K562 (cell line): Measurements from ENCODE around the gene ISLR2. TPM values are rescaled to one million over a fixed set of nuclear protein-coding genes. Genes with fewer than 3 reads are reported as not detected.

ENCODE experiments used
- ATAC-seq: fragments of 200-7000 bp; cut with Tn5 transposase; 3 replicates; pipeline ENCODE4 v1.9.1; 2020; ENCODE audit warnings: moderate library complexity
- BruUV-seq: library from RNA; stranded (reverse); fragments of 400-500 nt; replicated peaks from 2 replicates; lab custom pipeline; 2021; lab: Mats Ljungman, UMichigan
- CTCF ChIA-PET: fragments of 300-600 bp; formaldehyde crosslinking; extraction: SDS; loops from one replicate; lab custom pipeline; 2021; ENCODE audit warnings: low intra/inter-chr PET ratio; lab: Yijun Ruan, JAX
- POLR2A ChIA-PET: fragments of 300-600, 350-650 bp; sonication (Branson Sonifier 250); formaldehyde crosslinking; extraction: SDS; loops from one replicate; lab custom pipeline; 2021; ENCODE audit warnings: antibody characterized with exemption, inconsistent platforms; lab: Yijun Ruan, JAX
- DNase-seq, 4 experiments: peaks; one replicate each; pipeline versions ENCODE4 v3.0.0 to v3.0.0-alpha.2; 2011 to 2018; ENCODE audit warnings: low spot score in 3 of 4, mixed read lengths in 3 of 4; ENCODE audit errors: extremely low read depth in 1 of 4
- FAIRE-seq: peaks from 2 replicates; lab custom pipeline; 2011; peaks lifted over from hg19 to GRCh38; lab: Jason Lieb, UNC
- H2AFZ ChIP-seq: 2 replicates; pipeline ENCODE4 v1.6.0; 2011; ENCODE audit warnings: low read depth, low read length, control low read depth, inconsistent platforms
- H3K27ac ChIP-seq: fragments of 200-600 bp; 3 replicates; pipeline ENCODE4 v1.8.0; 2011; ENCODE audit warnings: low read depth, mild to moderate bottlenecking, control low read depth, inconsistent platforms, low read length, moderate library complexity, mixed read lengths; ENCODE audit errors: extremely low read depth
- H3K27me3 ChIP-seq, 2 experiments: fragments of 300-600 bp in 1 of 2; 2 replicates in 1 of 2; 3 replicates in 1 of 2; pipeline versions ENCODE4 v1.6.0 to v1.8.0; 2011; ENCODE audit warnings: inconsistent platforms in 2 of 2, low read length in 2 of 2, mild to moderate bottlenecking in 1 of 2, mixed read lengths in 1 of 2, moderate library complexity in 1 of 2; ENCODE audit not compliant: control insufficient read depth in 2 of 2, insufficient read depth in 2 of 2
- H3K36me3 ChIP-seq: fragments of 300-600 bp; 3 replicates; pipeline ENCODE4 v1.8.0; 2011; ENCODE audit warnings: mild to moderate bottlenecking, low read length, inconsistent platforms; ENCODE audit not compliant: control insufficient read depth, insufficient read depth
- H3K4me1 ChIP-seq, 2 experiments: fragments of 200-600 bp in 1 of 2; replicated peaks in 1 of 2; 2 replicates in 1 of 2; 3 replicates in 1 of 2; pipeline versions ENCODE4 v1.5.1 to v1.8.0; 2011; ENCODE audit warnings: inconsistent platforms in 2 of 2, low read length in 2 of 2, mild to moderate bottlenecking in 1 of 2, mixed read lengths in 1 of 2, moderate library complexity in 1 of 2; ENCODE audit not compliant: control insufficient read depth in 2 of 2, insufficient read depth in 2 of 2
- H3K4me2 ChIP-seq: 2 replicates; pipeline ENCODE4 v1.6.1; 2011; ENCODE audit warnings: low read length, control low read depth, inconsistent platforms, mixed read lengths; ENCODE audit not compliant: insufficient read depth
- H3K4me3 ChIP-seq: fragments of 200-600 bp; sonication (generic), shearing (Covaris generic); 2 replicates; pipeline ENCODE4 v1.5.1; 2016; ENCODE audit warnings: control low read depth, inconsistent platforms
- H3K79me2 ChIP-seq: fragments of 200-600 bp; 3 replicates; pipeline ENCODE4 v1.8.0; 2011; ENCODE audit warnings: low read length, inconsistent platforms; ENCODE audit not compliant: control insufficient read depth, insufficient read depth
- H3K9ac ChIP-seq, 2 experiments: 2 replicates each; pipeline versions ENCODE4 v1.6.0 to v1.6.1; 2011; ENCODE audit warnings: low read depth in 2 of 2, low read length in 2 of 2, control low read depth in 1 of 2, inconsistent platforms in 1 of 2, mild to moderate bottlenecking in 1 of 2, mixed read lengths in 1 of 2; ENCODE audit not compliant: insufficient read depth in 1 of 2
- H3K9me1 ChIP-seq: one replicate; pipeline ENCODE4 v1.6.0; 2011; ENCODE audit warnings: inconsistent platforms, mild to moderate bottlenecking, low read length, moderate library complexity; ENCODE audit not compliant: control insufficient read depth, insufficient read depth
- H3K9me3 ChIP-seq: replicated peaks from 2 replicates; pipeline ENCODE4 v1.5.1; 2011; ENCODE audit warnings: low read depth, low read length, inconsistent platforms; ENCODE audit not compliant: control insufficient read depth, insufficient read depth
- H4K20me1 ChIP-seq: replicated peaks from 2 replicates; pipeline ENCODE4 v1.6.1; 2011; ENCODE audit warnings: low read length, inconsistent platforms, mixed read lengths; ENCODE audit not compliant: control insufficient read depth, insufficient read depth
- DDX20 ChIP-seq: fragments of 450-650 bp; IDR thresholded peaks from 2 replicates; pipeline ENCODE4 v1.6.1; 2016; ENCODE audit warnings: missing genetic modification characterization, low read depth, mild to moderate bottlenecking, missing compliant biosample characterization, moderate library complexity
- L3MBTL2 ChIP-seq: fragments of 450-650 bp; IDR thresholded peaks from 2 replicates; pipeline ENCODE4 v1.6.1; 2016; ENCODE audit warnings: mild to moderate bottlenecking, moderate library complexity
- PHTF2 ChIP-seq: fragments of 250-450 bp; sonication (Bioruptor Pico); IDR thresholded peaks from 2 replicates; pipeline ENCODE4 v1.5.0; 2021; ENCODE audit warnings: mild to moderate bottlenecking
- RBM15 ChIP-seq: fragments of 200-400 bp; formaldehyde crosslinking; IDR thresholded peaks from 2 replicates; pipeline ENCODE4 v1.6.1; 2018; ENCODE audit warnings: mild to moderate bottlenecking, low read length, moderate library complexity; ENCODE audit not compliant: insufficient read depth
- TAF1 ChIP-seq: IDR thresholded peaks from 2 replicates; pipeline ENCODE4 v1.6.1; 2011; ENCODE audit warnings: mild to moderate bottlenecking, low read length, moderate library complexity; ENCODE audit not compliant: insufficient read depth, control insufficient read depth, severe bottlenecking; ENCODE audit errors: extremely low read depth
- XRCC3 ChIP-seq: fragments of 450-650 bp; IDR thresholded peaks from 2 replicates; pipeline ENCODE4 v1.6.1; 2017; ENCODE audit warnings: mild to moderate bottlenecking, moderate library complexity
- WGBS: fragments of 100-300 bp; shearing (Covaris generic); methylation state at CpG from one replicate; pipeline ENCODE4 v1.1.6; 2016; ENCODE audit warnings: low coverage, mixed read lengths; ENCODE audit not compliant: insufficient coverage; ENCODE audit errors: missing lambda C conversion rate; 5-methylcytosine and 5-hydroxymethylcytosine counted together
- in situ Hi-C: fragments of 300-500 bp; cut with MboI; formaldehyde crosslinking; loops from 4 replicates; pipeline ENCODE4 v1.15.0; 2018; ENCODE audit warnings: inconsistent platforms, mixed read lengths
- intact Hi-C: fragments of 100-400 bp; cut with micrococcal nuclease; formaldehyde crosslinking; loops from 2 replicates; pipeline ENCODE4 v1.14.2; 2022
- polyA plus RNA-seq, 8 experiments: library from polyadenylated mRNA; depleted of rRNA in 4 of 8; stranded (reverse) in 5 of 8; unstranded in 3 of 8; fragments of >200 nt; fragmentation: Nextera tagmentation in 2 of 8; fragmentation: Illumina TruSeq in 1 of 8; extraction: Ambion mirVana in 2 of 8; extraction: Trizol in 1 of 8; gene quantifications; 2 replicates each; pipeline versions ENCODE4 v1.2.1 to v1.2.3, GENCODE V29; 2011 to 2014; ENCODE audit warnings: inconsistent platforms in 1 of 8, missing spikeins in 1 of 8
- total RNA-seq, 7 experiments: library from RNA; depleted of rRNA in 6 of 7; stranded (reverse); fragments of >200 nt in 6 of 7; fragmentation: Illumina TruSeq in 2 of 7; extraction: Trizol in 2 of 7; gene quantifications; 2 replicates each; pipeline versions ENCODE4 v1.2.1 to v1.2.3, GENCODE V29; 2011 to 2021; ENCODE audit warnings: low replicate concordance in 1 of 7
- TF ChIP-seq, protein P1 (sequence below): IDR thresholded peaks from 2 replicates; pipeline ENCODE4 v1.6.1; 2016; ENCODE audit warnings: missing genetic modification characterization, missing compliant biosample characterization

The ISLR2 gene
- total and polyA plus RNA-seq, 9 of the 15 experiments (the other 6 are each of a cell fraction or from before 2014, with no cell fraction given) = not detected

DNA sequence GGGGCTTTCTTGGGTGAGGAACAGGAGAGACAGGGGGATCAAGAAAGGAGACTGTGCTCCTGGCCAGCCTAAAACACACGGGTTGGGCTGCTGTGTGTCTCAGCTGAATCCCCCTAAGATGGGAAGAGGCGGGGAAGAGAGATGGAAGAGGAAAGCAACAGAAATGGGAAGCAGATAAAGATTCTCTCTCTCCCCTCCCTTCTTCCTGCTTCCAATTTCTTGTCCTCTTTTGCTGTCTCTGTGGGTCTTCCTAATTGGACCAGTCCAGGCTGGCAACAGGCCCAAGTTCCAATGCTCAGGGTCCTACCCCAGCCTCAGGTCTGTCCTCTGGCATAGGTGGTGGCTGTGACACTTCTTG is 7.1 kb downstream of the ISLR2 start:
- intact Hi-C loops = no loop called here
- no peak overlapping the region for H2AFZ ChIP-seq
- no peak for FAIRE-seq
- no peaks in the 10 kb centered on the region for H3K9me3 ChIP-seq
- POLR2A ChIA-PET = interaction anchor here (0.8 kb wide), 1 partner anchor 16 kb away, joined by 4 read pairs; no protein-coding TSS in a partner anchor
- TF ChIP-seq PHTF2 (CRISPR knock-in tag) (no peak), RBM15 (no peak), TAF1 (no peak), DDX20 (tag) (no peak), XRCC3 (no peak), L3MBTL2 (no peak)
- TF ChIP-seq, protein P1, sequence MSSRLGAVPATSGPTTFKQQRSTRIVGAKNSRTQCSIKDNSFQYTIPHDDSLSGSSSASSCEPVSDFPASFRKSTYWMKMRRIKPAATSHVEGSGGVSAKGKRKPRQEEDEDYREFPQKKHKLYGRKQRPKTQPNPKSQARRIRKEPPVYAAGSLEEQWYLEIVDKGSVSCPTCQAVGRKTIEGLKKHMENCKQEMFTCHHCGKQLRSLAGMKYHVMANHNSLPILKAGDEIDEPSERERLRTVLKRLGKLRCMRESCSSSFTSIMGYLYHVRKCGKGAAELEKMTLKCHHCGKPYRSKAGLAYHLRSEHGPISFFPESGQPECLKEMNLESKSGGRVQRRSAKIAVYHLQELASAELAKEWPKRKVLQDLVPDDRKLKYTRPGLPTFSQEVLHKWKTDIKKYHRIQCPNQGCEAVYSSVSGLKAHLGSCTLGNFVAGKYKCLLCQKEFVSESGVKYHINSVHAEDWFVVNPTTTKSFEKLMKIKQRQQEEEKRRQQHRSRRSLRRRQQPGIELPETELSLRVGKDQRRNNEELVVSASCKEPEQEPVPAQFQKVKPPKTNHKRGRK (tag) = no peak
- TF ChIP-seq, all 486 proteins: peak for 0
- Histone ChIP-seq H3K27me3 (peaks cover 16 to 34% of the 10 kb centered on the region in 2 experiments), H3K36me3 (no peaks in the 10 kb centered on the region), H3K79me2 (no peaks in the 10 kb centered on the region), H3K9me1 (no peaks in the 10 kb centered on the region), H3K4me3 (no peak overlapping the region), H4K20me1 (0 out of 2 replicates have a peak, but pooled peaks cover 3% of the 10 kb centered on the region), H3K27ac (no peak overlapping the region), H3K9ac (no peak overlapping the region), H3K4me1 (peaks cover 0 to 5% of the 10 kb centered on the region in 2 experiments; a peak in 1 of 5 replicates), H3K4me2 (no peak overlapping the region)
- ATAC-seq (no peak), DNase-seq (no peak)
- in situ Hi-C loops = loop anchor here (25.0 kb wide), 1 partner anchor 1150 kb away; the partner anchor contains the start of gene GOLGA6D
- no CpG with 5 or more reads among the region's 2 CpGs for WGBS
- BruUV-seq = no TSS peak
- CTCF ChIA-PET = no interaction called here
